ENCODE measurements around the gene AIMP1.
"Not testable (repeated sequence)": the region's sequence is repeated elsewhere in the genome, so short reads cannot be mapped to it uniquely, and the experiment has no call there.

AIMP1 gene

GRCh38 chr4:106384878-106385277 is 68.5 kb downstream of the AIMP1 start:
- Mint-ChIP-seq H3K9me3 (no peaks in the 10 kb centered on the region), H3K36me3 (ENCODE audit: low read depth) (no peaks in the 10 kb centered on the region), H3K4me3 (no peak overlapping the region), H3K27me3 (ENCODE audit: low read depth) (no peaks in the 10 kb centered on the region), H3K4me1 (no peaks in the 10 kb centered on the region), H3K27ac (no peak overlapping the region)
- TF ChIP-seq CTCF (IDR thresholded peaks at IDR 0.05; ENCODE audit: unreplicated experiment in 3 of 3), result no peak

- no peak overlapping the region for H3K4me3 Mint-ChIP-seq
- no peaks in the 10 kb centered on the region for H3K9me3 Mint-ChIP-seq
- TF ChIP-seq CTCF (IDR thresholded peaks at IDR 0.05; ENCODE audit: unreplicated experiment in 3 of 3), result no peak
- no peaks in the 10 kb centered on the region for H3K36me3 Mint-ChIP-seq (ENCODE audit: low read depth)
- no peaks in the 10 kb centered on the region for H3K4me1 Mint-ChIP-seq
- H3K27me3 Mint-ChIP-seq (ENCODE audit: low read depth), result no peaks in the 10 kb centered on the region
- no peak overlapping the region for H3K27ac Mint-ChIP-seq
Measured at GRCh38 chr4:106385853-106386393, 69.6 kb downstream of the AIMP1 start.

- H3K27ac Mint-ChIP-seq, result no peak overlapping the region
- H3K27me3 Mint-ChIP-seq (ENCODE audit: low read depth), result no peaks in the 10 kb centered on the region
- H3K4me3 Mint-ChIP-seq, result no peak overlapping the region
- peaks cover 30% of the 10 kb centered on the region for H3K9me3 Mint-ChIP-seq
- TF ChIP-seq CTCF (IDR thresholded peaks at IDR 0.05; ENCODE audit: unreplicated experiment in 3 of 3), result no peak
- H3K36me3 Mint-ChIP-seq (ENCODE audit: low read depth), result no peaks in the 10 kb centered on the region
- no peaks in the 10 kb centered on the region for H3K4me1 Mint-ChIP-seq
Measured at GRCh38 chr4:106395582-106395981, 79.2 kb downstream of the AIMP1 start.

- not testable (repeated sequence) for H3K36me3 Mint-ChIP-seq (ENCODE audit: low read depth); H3K4me1 Mint-ChIP-seq; H3K27ac Mint-ChIP-seq; H3K27me3 Mint-ChIP-seq (ENCODE audit: low read depth); H3K4me3 Mint-ChIP-seq
- peaks cover 33% of the 10 kb centered on the region for H3K9me3 Mint-ChIP-seq
Measured at GRCh38 chr4:106398898-106399297, 82.5 kb downstream of the AIMP1 start.

All from nephron (organoid).